ENCODE data around the gene MRPS23.
A peak's percentile ranks its signal among the peaks of the same experiment; 100 is the strongest.

Gene MRPS23

GRCh38 chr17:57834146-57834741 lies 15.6 kb downstream of the MRPS23 start:
- TF ChIP-seq CTCF (IDR thresholded peaks at IDR 0.05; ENCODE audit: control insufficient read depth, extremely low read depth, insufficient read depth): peak; percentile 41
- H3K4me3 ChIP-seq (ENCODE audit: low read depth, low read length): no peak overlapping the region
- DNase-seq (ENCODE audit: low read depth): no peak

GRCh38 chr17:57833179-57833939 lies 16.5 kb downstream of the MRPS23 start:
- peak; percentile 94 for TF ChIP-seq CTCF (IDR thresholded peaks at IDR 0.05; ENCODE audit: control insufficient read depth, extremely low read depth, insufficient read depth)
- no peak for DNase-seq (ENCODE audit: low read depth)

GRCh38 chr17:57832314-57833178 lies 17.3 kb downstream of the MRPS23 start:
- no peak overlapping the region for H3K4me3 ChIP-seq (ENCODE audit: low read depth, low read length)
- DNase-seq (ENCODE audit: low read depth): no peak
- no peak for TF ChIP-seq CTCF (IDR thresholded peaks at IDR 0.05; ENCODE audit: control insufficient read depth, extremely low read depth, insufficient read depth)

More at GRCh38 chr17:57833179-57833939, 16.5 kb downstream of the MRPS23 start:
- no peak overlapping the region for H3K4me3 ChIP-seq (ENCODE audit: low read depth, low read length)

GRCh38 chr17:57830880-57831279 lies 19.0 kb downstream of the MRPS23 start:
- no peak for DNase-seq (ENCODE audit: low read depth)
- no peak overlapping the region for H3K4me3 ChIP-seq (ENCODE audit: low read depth, low read length)
- TF ChIP-seq CTCF (IDR thresholded peaks at IDR 0.05; ENCODE audit: control insufficient read depth, extremely low read depth, insufficient read depth): no peak

- TF ChIP-seq CTCF (IDR thresholded peaks at IDR 0.05; ENCODE audit: control insufficient read depth, extremely low read depth, insufficient read depth): no peak
- no peak for DNase-seq (ENCODE audit: low read depth)
- no peak overlapping the region for H3K4me3 ChIP-seq (ENCODE audit: low read depth, low read length)
Measured at GRCh38 chr17:57823469-57824401, 26.1 kb downstream of the MRPS23 start.

GRCh38 chr17:57819867-57820266 lies 30.0 kb downstream of the MRPS23 start:
- TF ChIP-seq CTCF (IDR thresholded peaks at IDR 0.05; ENCODE audit: control insufficient read depth, extremely low read depth, insufficient read depth): no peak
- no peak for DNase-seq (ENCODE audit: low read depth)

More at GRCh38 chr17:57819867-57820266, 30.0 kb downstream of the MRPS23 start:
- no peak overlapping the region for H3K4me3 ChIP-seq (ENCODE audit: low read depth, low read length)

Measured in LNCaP clone FGC (cell line).